ENCODE measurements around the gene LMF1. TPM values are rescaled to one million over a fixed set of nuclear protein-coding genes. Genes with fewer than 3 reads are reported as not detected.
"Not testable (repeated sequence)": the region's sequence is repeated elsewhere in the genome, so short reads cannot be mapped to it uniquely, and the experiment has no call there.

LMF1 gene
- total RNA-seq, 1 donor from 2014 or later, result 3.6 TPM

DNA sequence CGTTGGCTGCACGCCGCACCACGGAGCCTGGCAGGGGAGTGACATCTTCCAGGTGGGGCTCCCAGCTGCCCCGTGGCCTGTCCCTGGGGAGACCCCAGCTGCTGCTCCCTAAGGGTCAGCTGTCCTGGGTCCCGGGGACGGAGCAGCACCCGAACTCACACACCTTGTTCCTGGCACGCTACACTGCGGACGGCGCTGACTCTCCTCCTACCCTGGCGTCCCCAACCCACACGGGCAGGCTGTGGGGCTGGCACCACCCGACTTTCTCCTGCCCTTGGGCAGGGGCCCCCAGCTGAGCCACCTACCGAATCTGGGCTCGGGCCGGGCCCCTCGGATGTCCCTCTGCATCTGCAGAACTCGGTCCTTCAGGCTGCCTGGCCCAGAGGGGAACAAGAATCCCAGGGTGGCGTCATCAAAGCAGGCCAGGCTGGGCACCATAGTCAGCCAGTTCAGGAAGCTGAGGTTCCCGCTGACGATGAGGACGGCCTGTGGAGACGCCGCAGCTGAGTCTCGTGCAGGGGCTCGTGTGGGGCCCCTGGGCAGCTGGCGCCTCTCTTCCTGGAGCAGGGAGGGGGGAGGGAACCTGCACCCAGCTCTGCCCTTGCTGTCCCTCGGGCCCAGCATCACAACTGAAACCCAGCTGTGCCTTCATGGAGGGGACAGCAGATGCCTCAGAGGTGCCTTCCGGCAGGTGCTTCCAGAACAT lies 99.8 kb downstream of the LMF1 start:
- DNase-seq (ENCODE audit: low read depth in 2 of 2), result no peak

DNA sequence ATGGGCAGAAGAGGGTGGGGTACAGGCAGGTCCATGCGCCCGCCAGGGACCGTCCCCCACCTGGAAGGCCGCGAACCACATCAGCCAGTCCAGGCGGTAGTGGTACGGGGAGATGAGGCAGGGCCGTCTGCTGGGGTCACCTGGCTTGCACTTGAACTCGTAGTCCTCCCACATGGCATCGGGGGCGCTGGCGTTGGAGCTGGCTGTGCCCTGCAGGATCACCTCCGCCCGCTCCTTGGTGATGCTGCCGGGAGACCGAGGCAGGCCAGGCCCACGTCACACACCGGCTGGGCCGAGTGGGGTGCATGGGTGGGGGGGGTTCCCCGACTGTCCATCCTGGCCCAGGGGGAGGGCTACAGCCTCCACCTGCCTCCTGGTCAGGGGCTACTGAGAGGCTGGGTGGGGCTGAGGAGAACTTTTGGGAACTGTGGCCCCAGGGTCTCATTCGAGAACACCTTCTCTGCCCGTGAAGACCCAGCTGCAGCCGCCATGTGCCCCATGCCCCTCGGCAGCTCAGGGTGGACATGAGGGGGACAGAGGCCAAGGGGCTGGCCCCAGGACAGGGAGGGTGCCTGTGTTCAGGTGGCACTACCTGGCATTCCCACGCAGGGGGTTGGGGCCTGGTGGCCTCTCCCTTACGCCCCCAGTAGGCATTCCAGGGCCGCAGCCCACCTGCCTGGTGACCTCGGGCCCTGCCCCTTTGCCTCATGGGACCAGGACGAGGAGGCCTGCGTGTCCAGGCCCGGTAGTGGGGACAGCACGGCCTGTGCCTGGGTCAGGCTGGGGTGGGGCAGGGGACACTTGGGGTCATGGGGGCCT lies 100.8 kb downstream of the LMF1 start:
- DNase-seq (ENCODE audit: low read depth in 2 of 2), result no peak

DNA sequence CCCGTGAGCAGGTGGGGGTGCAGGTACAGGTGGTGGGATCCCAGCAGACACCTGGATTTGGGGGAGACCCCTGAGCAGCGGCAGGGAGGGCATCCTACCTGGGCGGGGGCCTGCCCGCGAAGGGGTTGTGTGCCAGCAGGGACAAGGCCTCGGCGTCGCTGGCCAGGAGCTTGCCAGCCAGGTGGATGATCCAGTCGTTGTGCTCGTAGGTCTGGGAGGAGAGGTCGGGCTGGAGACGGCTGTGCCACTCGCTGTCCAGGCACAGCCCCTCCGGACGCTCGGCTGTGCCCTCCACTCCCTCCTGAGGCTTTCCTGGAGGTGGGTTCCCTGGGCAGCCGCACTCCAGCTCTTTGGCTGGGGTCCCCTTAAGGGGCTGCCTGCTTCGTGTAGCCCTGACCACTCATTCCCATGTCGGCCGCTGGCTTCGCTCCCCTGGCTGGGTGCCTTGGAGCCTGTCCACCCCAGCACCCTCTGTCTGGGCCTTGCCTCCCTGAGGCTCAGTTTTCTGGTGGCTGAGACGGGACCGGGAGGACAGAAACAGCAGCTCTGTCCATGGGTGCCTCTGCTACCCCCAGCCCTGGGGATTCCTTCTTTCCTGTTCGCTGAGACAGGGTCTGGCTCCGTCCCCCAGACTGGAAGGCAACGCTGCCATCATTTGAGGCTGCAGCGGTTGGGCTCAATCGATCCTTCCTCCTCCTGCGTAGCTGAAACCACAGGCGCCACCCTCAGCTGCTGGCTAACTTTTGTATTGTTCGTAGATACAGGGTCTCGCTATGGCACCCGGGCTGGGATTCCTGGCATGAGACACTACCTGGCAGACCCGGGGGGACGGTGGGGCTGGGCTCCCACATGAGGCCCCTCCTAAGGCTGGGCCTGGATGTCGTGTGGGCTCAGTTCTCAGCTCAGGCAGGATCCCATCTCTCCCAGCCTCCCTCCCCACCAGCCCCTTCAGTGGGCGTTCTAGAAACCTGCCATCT lies 101.7 kb downstream of the LMF1 start:
- no peak for DNase-seq (ENCODE audit: low read depth in 2 of 2)

DNA sequence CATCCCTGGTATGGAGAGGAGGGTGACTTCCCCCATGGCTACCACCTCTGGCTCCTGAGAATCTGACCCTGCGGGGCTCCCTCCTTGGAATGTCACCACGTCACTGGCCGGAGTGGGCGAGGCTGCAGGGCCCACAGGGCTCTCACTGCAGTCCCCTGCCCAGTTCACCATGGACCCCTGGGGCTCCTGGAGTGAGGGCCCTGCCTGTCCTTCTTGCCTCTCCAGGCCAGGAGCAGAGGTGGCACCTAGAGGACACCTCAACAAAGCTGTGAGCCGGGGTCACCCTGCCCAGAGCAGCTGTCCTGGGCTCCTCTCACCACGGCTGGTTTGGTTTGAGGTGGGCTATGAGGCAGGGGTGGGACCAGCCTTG lies 102.4 kb downstream of the LMF1 start:
- no peak for DNase-seq (ENCODE audit: low read depth in 2 of 2)

DNA sequence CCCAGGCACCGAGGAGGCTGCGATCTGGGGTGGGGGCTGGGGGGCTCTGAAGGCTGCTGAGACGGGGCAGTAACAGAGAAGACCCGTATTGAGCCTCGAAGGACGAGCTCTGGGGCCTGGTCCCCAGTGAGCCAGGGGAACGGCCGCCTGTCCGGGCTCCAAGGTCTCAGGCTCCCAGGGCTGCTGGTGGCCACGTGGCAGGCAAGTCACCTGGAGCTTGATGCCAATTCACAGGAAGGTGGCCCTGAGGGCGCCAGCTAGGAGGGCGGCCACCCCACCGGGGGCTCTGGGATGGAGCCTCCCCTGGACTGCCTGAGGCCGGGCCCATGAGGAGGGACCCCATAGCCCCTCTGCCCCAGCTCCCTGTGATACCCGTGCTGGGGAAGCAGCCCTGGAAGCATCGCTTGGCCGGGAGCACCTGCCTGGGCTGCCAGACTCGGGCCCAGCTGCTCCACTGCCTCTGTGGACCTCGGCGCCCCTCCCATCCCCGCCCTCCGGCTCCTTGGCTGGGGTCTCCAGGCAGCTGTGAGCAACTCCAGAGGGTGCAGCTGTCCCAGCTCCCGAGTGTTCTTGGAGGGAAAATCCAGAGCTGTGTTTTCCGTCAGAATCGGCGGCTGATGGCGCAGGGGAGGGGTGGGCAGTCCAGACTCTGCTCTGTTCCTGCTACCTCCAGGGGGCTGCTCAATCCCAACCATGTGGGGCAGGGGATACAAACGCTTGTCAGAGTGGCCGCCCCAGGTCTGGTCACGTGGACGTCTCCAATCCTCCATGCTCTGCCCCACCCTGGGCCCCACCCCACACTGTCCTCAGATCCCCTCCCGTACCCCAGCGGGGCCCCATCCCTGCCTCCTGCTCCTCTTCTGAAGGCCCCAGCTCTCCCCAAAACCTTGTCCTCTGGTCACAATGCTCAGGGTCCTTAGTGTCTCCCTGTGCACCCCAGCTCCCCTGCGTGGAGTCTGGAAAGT lies 103.1 kb downstream of the LMF1 start:
- no peak for DNase-seq (ENCODE audit: low read depth in 2 of 2)

DNA sequence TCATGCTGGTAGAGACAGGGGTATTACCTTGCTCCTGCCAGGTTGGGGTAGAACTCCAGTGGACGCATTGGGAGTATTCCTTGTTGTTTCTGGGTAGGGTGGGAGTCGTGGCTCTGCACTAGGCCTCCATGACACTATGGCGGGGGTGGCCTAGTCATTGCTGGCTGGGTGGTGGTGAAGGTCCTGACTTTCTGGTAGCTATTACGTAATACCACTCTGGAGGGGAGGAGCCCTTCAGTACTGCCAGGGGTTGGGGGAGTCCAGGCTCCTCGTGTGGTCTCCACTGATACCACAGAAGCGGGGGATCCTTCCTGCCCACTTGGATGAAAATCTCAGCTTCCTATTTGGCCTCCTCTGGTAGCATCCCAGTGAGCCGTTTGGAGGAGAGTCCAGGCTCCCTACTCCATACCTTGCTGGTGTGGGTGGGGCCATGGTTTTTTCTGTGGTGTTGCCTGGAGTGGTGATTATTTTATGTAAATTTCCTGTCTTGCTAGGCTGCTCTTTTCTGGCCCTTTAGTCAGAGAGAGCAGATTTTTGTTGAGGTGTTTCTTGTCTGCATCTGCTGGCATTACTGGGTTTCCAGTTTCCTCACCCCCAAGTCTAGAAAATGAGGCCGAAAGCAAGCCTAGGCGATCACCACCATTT lies 104.4 kb downstream of the LMF1 start:
- DNase-seq (ENCODE audit: low read depth in 2 of 2), result no peak

DNA sequence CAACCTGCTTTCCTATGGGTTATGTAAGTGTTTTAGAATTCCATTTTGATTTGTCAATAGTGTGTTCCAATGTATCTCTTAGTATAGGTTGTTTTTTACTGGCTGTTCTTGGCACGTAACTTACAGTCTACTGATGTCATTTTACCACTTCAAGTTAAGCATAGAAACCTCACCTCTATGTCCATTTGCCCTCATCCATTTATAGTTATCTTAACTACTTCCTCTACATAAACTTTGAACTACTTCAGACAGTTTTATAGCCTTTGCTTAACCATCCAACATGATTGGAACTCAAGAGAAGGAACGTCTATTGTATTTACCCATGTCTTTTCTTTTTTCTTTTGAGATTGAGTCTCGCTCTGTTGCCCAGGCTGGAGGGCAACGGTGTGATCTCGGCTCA lies 105.8 kb downstream of the LMF1 start:
- no peak for DNase-seq (ENCODE audit: low read depth in 2 of 2)

DNA sequence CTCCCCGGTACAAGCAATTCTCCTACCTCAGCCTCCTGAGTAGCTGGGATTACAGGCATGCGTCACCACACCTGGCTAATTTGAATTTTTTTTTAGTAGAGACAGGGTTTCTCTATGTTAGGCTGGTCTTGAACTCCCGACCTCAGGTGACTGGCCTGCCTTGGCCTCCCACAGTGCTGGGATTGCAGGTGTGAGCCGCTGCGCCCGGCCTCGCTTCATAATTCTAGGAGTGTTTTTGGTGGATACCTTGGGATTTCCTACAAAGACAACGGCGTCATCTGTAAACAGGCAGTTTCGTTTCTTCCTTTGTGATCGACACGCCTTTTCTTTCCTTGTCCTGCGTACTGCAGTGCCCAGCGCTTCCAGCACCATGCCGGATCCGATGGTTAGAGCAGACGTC lies 109.3 kb downstream of the LMF1 start:
- DNase-seq (ENCODE audit: low read depth in 2 of 2), result no peak

DNA sequence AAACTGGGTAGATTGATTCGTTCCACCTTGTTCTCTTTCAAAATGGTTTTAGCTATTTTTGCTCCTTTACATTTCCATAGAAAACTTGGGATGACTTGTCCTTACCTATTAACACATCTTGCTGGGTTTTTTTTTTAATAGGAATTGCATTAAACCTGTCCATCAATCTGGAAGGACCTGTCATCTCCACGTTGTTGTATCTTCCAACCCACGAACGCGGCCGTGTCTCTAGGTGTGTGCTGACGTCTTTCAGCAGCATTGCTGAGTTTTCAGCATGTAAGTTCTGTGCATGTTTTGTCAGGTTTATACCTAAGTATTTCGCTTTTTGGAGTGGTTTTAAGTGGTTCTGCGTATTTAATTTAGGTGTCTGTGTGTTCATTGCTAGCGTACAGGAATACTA lies 109.9 kb downstream of the LMF1 start:
- DNase-seq (ENCODE audit: low read depth in 2 of 2), result no peak

DNA sequence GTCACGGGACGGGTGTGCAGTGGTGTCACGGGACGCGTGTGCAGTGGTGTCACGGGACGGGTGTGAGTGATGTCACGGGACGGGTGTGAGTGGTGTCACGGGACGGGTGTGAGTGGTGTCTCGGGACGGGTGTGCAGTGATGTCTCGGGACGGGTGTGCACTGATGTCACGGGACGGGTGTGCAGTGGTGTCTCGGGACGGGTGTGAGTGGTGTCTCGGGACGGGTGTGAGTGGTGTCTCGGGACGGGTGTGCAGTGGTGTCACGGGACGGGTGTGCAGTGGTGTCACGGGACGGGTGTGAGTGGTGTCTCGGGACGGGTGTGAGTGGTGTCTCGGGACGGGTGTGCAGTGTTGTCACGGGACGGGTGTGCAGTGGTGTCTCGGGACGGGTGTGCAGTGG lies 111.8 kb downstream of the LMF1 start:
- DNase-seq (ENCODE audit: low read depth in 2 of 2), result not testable (repeated sequence)

DNA sequence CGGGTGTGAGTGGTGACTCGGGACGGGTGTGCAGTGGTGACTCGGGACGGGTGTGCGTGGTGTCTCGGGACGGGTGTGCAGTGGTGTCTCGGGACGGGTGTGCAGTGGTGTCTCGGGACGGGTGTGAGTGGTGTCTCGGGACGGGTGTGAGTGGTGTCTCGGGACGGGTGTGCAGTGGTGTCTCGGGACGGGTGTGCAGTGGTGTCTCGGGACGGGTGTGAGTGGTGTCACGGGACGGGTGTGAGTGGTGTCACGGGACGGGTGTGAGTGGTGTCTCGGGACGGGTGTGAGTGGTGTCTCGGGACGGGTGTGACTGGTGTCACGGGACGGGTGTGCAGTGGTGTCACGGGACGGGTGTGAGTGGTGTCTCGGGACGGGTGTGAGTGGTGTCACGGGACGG lies 112.3 kb downstream of the LMF1 start:
- not testable (repeated sequence) for DNase-seq (ENCODE audit: low read depth in 2 of 2)

DNA sequence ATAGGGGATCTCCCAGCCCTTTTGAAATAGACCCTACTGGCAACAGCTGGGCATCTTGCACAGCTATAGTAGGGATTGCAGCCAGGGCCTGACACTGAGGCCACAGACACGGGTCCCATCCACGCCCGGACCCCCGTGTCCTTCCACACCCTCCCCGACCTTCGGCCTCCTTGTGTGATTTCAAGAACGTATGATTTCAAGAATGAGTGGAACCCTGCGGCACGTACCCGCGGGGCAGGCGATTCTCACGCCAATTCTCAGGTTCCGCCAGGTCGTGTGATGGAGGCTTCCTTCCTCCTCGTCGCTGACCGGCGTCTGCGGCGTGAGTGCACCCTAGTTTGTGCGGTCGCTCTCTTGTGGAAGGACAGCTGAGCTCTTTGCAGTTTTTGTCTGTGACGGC lies 114.0 kb downstream of the LMF1 start:
- no peak for DNase-seq (ENCODE audit: low read depth in 2 of 2)

DNA sequence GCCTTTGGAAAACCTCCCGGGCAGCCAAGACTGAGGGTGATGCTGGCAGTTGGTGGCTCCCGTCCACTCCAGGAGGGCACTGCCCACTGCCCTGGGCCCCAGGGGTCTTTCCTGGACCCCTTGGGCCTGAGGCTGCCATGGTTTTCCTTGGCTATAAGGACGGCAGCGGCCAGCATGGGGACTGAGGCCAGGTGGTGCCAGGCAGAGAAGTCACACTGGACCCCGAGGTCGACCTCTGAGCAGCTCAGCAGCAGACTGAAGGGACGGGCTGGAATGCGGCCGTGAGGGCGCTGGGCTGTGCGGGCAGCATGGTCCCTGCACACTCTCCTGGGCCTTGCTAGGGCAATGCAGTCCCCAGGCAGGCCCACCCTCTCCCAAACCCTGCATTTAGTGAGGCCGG lies 114.7 kb downstream of the LMF1 start:
- no peak for DNase-seq (ENCODE audit: low read depth in 2 of 2)

DNA sequence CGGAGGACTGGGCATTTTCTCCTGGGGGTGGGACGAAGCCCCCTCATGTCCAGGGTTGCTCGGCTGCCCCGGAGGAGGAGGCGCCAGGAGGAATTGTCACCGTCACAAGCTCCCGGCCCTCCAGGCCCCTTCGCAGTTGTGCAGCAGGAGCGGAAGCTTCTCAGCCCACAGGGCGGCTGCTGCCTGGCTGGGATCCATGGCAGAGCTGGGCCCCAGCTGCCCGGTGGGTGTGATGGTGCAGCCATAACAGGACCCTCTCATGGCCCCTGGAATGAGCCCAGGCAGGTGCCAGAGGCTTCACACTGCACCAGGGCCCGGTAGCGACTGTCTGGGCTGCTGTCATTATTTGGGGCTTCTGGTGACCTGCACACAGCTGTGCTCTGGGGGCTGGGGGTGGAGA lies 115.3 kb downstream of the LMF1 start:
- DNase-seq (ENCODE audit: low read depth in 2 of 2), result no peak

DNA sequence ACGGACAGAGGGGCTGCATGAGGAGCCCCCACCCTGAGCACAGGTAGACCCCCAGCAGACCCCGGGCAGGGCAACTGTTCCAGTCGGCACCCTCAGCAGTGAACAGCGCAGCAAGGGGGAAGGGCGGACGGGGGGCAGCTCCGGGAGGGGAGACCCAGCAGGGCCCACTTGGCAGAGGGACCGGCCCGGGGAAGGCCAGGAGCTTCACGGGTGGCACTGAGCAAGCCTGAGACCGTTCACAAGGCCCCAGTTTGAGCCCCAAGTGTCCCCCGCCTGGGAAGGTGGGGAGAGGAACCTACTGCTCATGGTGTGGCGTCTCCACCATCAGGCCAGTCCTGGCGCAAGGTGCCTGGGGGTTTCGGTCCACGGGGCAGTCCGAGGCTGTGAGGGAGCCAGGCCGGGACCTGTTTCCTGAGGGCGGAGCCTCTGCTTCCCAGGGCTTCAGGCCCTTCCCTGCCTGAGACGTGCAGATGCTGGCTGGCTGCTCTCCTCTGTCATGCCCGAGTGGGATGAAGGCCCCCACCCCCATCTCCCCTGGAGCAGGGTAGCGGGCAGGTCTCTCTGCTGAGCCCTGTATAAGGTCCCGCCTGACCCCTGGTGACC lies 115.9 kb downstream of the LMF1 start:
- DNase-seq (ENCODE audit: low read depth in 2 of 2), result no peak

DNA sequence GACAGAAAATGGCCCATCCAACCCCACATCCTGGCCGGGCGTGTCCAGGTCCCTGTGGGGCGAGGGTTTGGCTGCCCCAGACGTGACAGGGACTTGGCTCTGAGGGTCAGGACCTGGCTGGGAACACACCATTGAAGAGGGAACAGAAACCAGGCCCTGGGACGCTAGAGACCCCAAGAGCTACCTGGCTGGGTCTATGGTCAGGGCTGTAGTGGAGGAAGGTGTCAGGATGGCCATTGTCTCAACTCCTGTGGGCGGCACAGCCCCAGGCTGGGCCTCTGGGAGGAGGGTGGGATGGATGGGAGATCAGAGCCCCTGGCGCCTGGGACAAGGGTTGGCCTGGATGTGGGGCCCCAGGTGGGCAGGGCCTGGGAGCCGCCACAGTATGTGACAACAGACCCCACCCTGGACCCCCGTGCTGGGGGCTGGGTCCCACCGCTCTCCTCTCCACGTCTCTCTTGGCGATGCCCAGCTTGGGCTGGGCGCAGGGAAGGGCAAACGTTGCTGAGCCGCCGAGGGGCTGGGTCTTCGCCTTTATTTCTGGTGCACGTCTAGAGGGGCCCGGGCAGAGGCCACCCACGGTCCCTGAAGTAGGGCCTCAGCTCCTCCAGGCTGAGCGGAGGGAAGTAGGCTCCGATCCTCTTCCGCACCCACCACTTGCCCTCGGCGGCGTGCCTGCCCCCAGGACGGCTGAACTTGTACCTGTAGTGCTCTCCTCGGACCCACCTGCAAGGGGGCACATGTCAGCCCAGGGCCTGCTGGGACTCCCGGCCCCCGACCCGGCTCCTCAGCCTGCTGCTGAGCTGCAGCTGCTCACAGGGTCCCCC lies 116.6 kb downstream of the LMF1 start:
- no peak for DNase-seq (ENCODE audit: low read depth in 2 of 2)

DNA sequence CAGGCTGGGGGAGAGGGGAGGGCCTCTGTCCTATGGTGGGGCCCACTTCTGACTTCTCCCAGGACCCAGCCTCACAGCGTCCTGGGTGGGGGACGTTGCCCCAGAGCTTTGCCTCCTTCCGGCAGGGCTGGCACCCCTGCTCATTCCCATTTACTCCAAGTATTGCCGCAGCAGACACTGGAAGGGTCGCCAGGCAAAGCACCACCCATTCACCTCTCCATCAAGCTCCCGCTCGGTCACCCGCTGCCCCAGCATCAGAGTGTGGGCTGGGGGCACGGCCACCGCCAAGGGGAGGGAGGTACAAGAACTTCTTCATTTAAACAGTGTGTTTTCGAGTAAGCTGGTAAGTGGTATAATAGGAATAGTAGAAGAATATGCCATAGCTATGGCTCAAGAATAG lies 117.5 kb downstream of the LMF1 start:
- no peak for DNase-seq (ENCODE audit: low read depth in 2 of 2)

DNA sequence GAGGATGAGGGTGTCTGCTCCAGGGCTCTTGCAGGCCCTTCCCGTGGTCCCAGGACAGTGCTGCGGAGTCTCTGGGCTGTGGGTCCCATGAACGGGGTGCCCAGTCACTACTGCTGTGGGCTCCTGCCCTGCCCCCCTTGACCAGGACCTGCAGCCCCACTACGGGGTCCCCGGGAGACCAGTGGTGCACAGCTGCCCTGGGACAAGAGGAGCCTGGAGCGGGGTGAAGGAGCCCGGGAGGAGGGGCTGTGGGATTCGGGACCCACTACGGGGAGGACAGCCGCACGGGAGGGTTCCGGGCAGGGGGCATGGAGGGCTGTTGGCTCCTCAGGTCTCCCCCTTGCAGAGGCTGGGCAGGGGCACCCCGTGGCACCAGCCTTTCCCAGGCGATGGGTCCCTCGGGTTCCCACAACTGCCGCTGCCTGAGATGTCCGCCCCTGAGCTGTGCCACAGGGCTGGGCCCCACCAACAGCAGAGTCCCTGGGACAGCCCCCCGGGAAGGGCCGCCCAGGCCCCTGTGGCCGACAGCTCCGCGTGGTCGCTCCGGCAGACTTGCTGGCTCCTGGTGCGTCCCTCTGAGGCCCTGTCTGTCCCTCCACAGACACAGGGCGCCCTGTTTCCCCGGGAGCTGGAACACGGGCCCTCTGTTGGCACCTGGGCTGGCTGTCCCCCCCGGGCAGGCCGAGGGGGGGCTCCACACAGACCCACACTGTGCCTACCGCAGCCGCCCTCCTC lies 118.2 kb downstream of the LMF1 start:
- DNase-seq (ENCODE audit: low read depth in 2 of 2), result no peak
